Hepatocyte (in vitro differentiated cells): ENCODE results near the gene ERCC6L2. TPM values are rescaled to one million over a fixed set of nuclear protein-coding genes. Genes with fewer than 3 reads are reported as not detected.

Experiments
- DNase-seq: peaks from one replicate; pipeline ENCODE4 v3.0.0-alpha.2; 2016; ENCODE audit warnings: low spot score
- H2AFZ ChIP-seq: fragments of 200-600 bp; sonication (generic); 2 replicates; pipeline ENCODE4 v1.6.0; 2016; ENCODE audit warnings: antibody characterized with exemption, mild to moderate bottlenecking
- H3K27ac ChIP-seq: fragments of 200-600 bp; sonication (generic); 2 replicates; pipeline ENCODE4 v1.5.1; 2016; ENCODE audit warnings: mild to moderate bottlenecking
- H3K27me3 ChIP-seq: fragments of 200-600 bp; sonication (generic); 2 replicates; pipeline ENCODE4 v1.6.1; 2016
- H3K36me3 ChIP-seq: fragments of 200-600 bp; sonication (generic); replicated peaks from 2 replicates; pipeline ENCODE4 v1.5.1; 2016; ENCODE audit warnings: low read depth; ENCODE audit not compliant: insufficient read depth
- H3K4me1 ChIP-seq: fragments of 200-600 bp; sonication (generic); 2 replicates; pipeline ENCODE4 v1.5.1; 2016; ENCODE audit warnings: mild to moderate bottlenecking, moderate library complexity; ENCODE audit not compliant: insufficient read depth
- H3K4me2 ChIP-seq: fragments of 200-600 bp; sonication (generic); 2 replicates; pipeline ENCODE4 v1.6.0; 2016
- H3K4me3 ChIP-seq: fragments of 200-600 bp; sonication (generic); 2 replicates; pipeline ENCODE4 v1.5.1; 2016; ENCODE audit warnings: mild to moderate bottlenecking
- H3K79me2 ChIP-seq: fragments of 200-600 bp; sonication (generic); 2 replicates; pipeline ENCODE4 v1.6.0; 2017; ENCODE audit warnings: mild to moderate bottlenecking
- H3K9me2 ChIP-seq: fragments of 200-600 bp; sonication (generic); replicated peaks from 2 replicates; pipeline ENCODE4 v1.6.0; 2017; ENCODE audit warnings: mild to moderate bottlenecking; ENCODE audit not compliant: insufficient read depth
- H3K9me3 ChIP-seq: fragments of 200-600 bp; sonication (generic); 2 replicates; pipeline ENCODE4 v1.5.1; 2016; ENCODE audit warnings: low read depth, mild to moderate bottlenecking
- H4K20me1 ChIP-seq: fragments of 200-600 bp; sonication (generic); 2 replicates; pipeline ENCODE4 v1.6.0; 2016; ENCODE audit warnings: mild to moderate bottlenecking; ENCODE audit not compliant: insufficient read depth, poor library complexity, severe bottlenecking
- CTCF ChIP-seq: fragments of 200-600 bp; sonication (generic); IDR thresholded peaks from 2 replicates; pipeline ENCODE4 v1.5.1; 2016; ENCODE audit warnings: antibody characterized with exemption, mild to moderate bottlenecking; ENCODE audit not compliant: poor library complexity
- EZH2 ChIP-seq: fragments of 200-600 bp; sonication (generic); IDR thresholded peaks from 2 replicates; pipeline ENCODE4 v1.6.1; 2016; ENCODE audit warnings: antibody characterized with exemption, mild to moderate bottlenecking, borderline replicate concordance
- EZH2phosphoT487 ChIP-seq: fragments of 200-600 bp; sonication (generic); IDR thresholded peaks from one replicate; pipeline ENCODE4 v1.6.1; 2018; ENCODE audit warnings: antibody characterized with exemption, mild to moderate bottlenecking, low read depth, moderate library complexity; ENCODE audit not compliant: unreplicated experiment, severe bottlenecking
- WGBS: methylation state at CpG from one replicate; pipeline ENCODE4 v1.1.6; 2016; ENCODE audit warnings: low lambda C conversion rate; ENCODE audit errors: missing lambda C conversion rate; 5-methylcytosine and 5-hydroxymethylcytosine counted together
- polyA plus RNA-seq: library from polyadenylated mRNA; unstranded; fragments of >200 nt; fragmentation: Nextera tagmentation; extraction: Ambion mirVana; gene quantifications from 2 replicates; pipeline ENCODE4 v1.2.1, GENCODE V29; 2016
- total RNA-seq: library from RNA; depleted of rRNA; stranded (reverse); fragments of >200 nt; gene quantifications from 2 replicates; pipeline ENCODE4 v1.2.3, GENCODE V29; 2014

ERCC6L2 gene
- total and polyA plus RNA-seq, 2 experiments from 2014 or later = 17.6 to 55.7 TPM

DNA sequence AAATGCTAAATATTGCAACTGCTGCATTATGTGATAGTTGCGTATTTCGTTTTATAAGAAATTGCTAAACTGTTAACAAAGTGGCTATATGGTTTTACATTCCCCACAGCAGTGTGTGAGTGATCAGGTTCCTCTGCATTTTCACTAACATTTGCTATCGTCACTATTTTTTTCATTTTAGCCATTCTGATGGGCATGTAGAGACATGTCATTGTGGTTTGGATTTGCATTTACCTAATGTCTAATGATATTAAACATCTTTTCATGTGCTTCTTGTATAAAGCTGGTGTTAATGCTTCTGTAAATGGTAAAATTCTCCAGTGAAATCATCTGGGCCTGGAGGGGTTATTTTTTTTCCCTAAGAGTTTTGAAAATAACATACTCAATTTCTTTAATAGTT, 61.6 kb downstream of the ERCC6L2 start:
- Histone ChIP-seq H2AFZ (no peak overlapping the region), H3K27ac (no peak overlapping the region), H3K4me3 (no peak overlapping the region), H3K4me1 (no peaks in the 10 kb centered on the region), H3K27me3 (no peaks in the 10 kb centered on the region), H3K79me2 (peaks cover 31% of the 10 kb centered on the region), H3K9me3 (peaks cover 7% of the 10 kb centered on the region), H3K4me2 (no peak overlapping the region), H4K20me1 (no peaks in the 10 kb centered on the region), H3K9me2 (no peaks in the 10 kb centered on the region), H3K36me3 (no peaks in the 10 kb centered on the region)
- WGBS = 82% methylated on average over 3 of the region's 3 CpGs
- no peak for TF ChIP-seq EZH2
- TF ChIP-seq EZH2phosphoT487 = no peak
- TF ChIP-seq CTCF = no peak
- no peak for DNase-seq

GRCh38 chr9:95938724-95939123, 63.2 kb downstream of the ERCC6L2 start:
- Histone ChIP-seq H3K4me2 (no peak overlapping the region), H3K9me3 (peaks cover 8% of the 10 kb centered on the region), H2AFZ (no peak overlapping the region), H3K36me3 (no peaks in the 10 kb centered on the region), H3K27me3 (no peaks in the 10 kb centered on the region), H3K4me1 (no peaks in the 10 kb centered on the region), H4K20me1 (no peaks in the 10 kb centered on the region), H3K27ac (no peak overlapping the region), H3K79me2 (peaks cover 31% of the 10 kb centered on the region), H3K4me3 (no peak overlapping the region), H3K9me2 (no peaks in the 10 kb centered on the region)
- TF ChIP-seq EZH2 (no peak), CTCF (no peak), EZH2phosphoT487 (no peak)
- no peak for DNase-seq
- WGBS = 97% methylated on average over 1 of the region's 1 CpG

DNA sequence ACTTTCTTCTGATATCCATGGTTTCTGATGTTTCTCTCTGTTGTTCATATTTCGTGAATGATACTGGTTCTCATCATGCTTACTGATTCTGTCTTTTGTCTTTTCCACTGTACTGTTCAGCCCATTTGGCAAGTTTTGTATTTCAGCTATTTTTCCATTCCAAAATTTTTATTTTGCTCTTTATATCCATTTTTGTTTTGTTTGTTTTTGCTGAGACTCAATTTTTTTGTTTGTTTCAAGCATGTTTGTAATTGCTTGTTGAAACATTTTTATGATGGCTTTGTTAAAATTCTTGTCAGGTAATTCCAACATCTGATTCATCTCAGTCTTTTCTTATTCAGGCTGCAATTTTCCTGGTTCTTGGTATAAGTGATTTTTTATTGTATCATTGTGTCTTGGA, 64.0 kb downstream of the ERCC6L2 start:
- no peak overlapping the region for H3K4me2 ChIP-seq
- no peak for TF ChIP-seq CTCF
- TF ChIP-seq EZH2phosphoT487 = no peak
- no peak for TF ChIP-seq EZH2
- H4K20me1 ChIP-seq = no peaks in the 10 kb centered on the region
- no peak for DNase-seq
- H3K79me2 ChIP-seq = peaks cover 31% of the 10 kb centered on the region
- no peaks in the 10 kb centered on the region for H3K9me2 ChIP-seq
- H3K9me3 ChIP-seq = peaks cover 13% of the 10 kb centered on the region
- H3K27ac ChIP-seq = no peak overlapping the region
- 100% methylated on average over 1 of the region's 1 CpG for WGBS
- H3K27me3 ChIP-seq = no peaks in the 10 kb centered on the region
- no peaks in the 10 kb centered on the region for H3K36me3 ChIP-seq
- no peak overlapping the region for H2AFZ ChIP-seq
- H3K4me1 ChIP-seq = no peaks in the 10 kb centered on the region
- H3K4me3 ChIP-seq = no peak overlapping the region

- no peaks in the 10 kb centered on the region for H4K20me1 ChIP-seq
- H3K36me3 ChIP-seq = no peaks in the 10 kb centered on the region
- no peak overlapping the region for H2AFZ ChIP-seq
- no peaks in the 10 kb centered on the region for H3K9me2 ChIP-seq
- peaks cover 13% of the 10 kb centered on the region for H3K9me3 ChIP-seq
- no peak overlapping the region for H3K4me2 ChIP-seq
- DNase-seq = no peak
- no peaks in the 10 kb centered on the region for H3K27me3 ChIP-seq
- 96% methylated on average over 2 of the region's 2 CpGs for WGBS
- peaks cover 29% of the 10 kb centered on the region for H3K79me2 ChIP-seq
- no peak for TF ChIP-seq EZH2
- TF ChIP-seq CTCF = no peak
- no peak for TF ChIP-seq EZH2phosphoT487
- no peak overlapping the region for H3K27ac ChIP-seq
- H3K4me3 ChIP-seq = no peak overlapping the region
- H3K4me1 ChIP-seq = no peaks in the 10 kb centered on the region
Observed at GRCh38 chr9:95940265-95940664, 64.8 kb downstream of the ERCC6L2 start.
